Measurements from ENCODE around the gene MYB. TPM values are rescaled to one million over a fixed set of nuclear protein-coding genes. Genes with fewer than 3 reads are reported as not detected.
"Not testable (repeated sequence)": the region's sequence is repeated elsewhere in the genome, so short reads cannot be mapped to it uniquely, and the experiment has no call there.

The MYB gene
- total RNA-seq, 1 donor from 2014 or later = 0.22 TPM

DNA sequence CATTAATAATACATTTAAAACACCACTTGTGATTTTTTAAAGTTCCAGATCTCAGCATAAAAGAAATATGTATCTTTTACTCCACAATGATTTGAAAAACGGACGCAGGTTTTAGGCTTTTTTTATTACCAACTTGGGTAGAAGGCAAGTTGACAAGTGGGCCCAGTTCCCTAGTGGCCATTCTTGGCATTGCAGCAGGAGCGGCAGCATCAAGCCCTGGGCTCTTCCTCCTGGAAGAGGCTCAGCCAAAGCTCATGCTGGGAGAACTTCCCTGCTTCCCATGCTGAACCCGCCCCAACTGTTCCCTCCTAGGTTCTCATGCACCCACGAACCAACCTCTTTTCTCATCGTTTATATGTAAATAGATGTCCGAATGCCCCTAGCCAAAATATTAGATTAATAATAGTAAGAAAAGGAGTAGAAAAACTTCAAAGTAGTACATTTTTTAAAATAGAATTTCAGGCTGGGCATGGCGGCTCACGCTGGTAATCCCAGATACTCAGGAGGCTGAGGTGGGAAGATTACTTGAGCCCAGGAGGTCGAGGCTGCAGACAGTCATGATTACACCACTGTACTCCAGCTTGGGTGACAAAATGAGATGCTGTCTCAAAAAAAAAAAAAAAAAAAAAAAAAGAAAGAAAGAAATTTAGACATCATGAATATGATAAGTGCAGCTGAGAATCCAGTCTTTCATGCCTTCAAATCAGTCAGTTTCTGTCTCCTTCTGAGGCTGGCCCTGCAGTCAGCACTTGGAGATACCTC, 18.2 kb upstream of the MYB start:
- no peak for ATAC-seq
- intact Hi-C loops (cut with DNase I) = no loop called here
- peak; percentile 63 for DNase-seq (ENCODE audit: low spot score)

DNA sequence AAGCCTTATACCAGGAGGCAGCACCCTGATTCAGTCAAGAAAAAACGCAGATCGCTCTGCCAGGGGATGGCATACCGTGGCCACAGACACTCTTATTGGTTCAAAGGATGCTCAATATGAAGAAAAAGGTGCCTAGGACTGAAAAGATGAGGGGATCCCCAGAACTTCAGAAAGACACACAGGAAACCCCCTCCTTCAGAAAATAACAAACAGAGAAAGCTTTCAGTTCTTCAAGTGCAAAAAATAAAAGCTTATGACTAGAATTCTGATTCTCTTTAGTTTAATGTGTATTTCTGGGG, 17.7 kb upstream of the MYB start:
- intact Hi-C loops (cut with DNase I) = no loop called here
- no peak for DNase-seq (ENCODE audit: low spot score)
- ATAC-seq = no peak

DNA sequence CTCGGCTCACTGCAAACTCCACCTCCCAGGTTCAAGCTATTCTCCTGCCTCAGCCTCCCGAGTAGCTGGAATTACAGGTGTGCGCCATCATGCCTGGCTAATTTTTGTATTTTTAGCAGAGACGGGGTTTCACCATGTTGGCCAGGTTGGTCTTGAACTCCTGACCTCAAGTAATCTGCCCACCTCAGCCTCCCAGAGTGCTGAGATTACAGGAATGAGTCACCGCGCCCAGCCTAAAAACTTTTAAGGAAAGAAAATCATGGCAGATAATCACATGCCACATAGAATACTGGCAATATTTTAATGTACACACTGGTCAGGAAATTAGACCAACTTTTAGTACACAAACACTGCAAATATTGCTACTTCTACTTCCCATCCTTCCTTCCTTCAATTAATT, 16.7 kb upstream of the MYB start:
- ATAC-seq; intact Hi-C loops (cut with DNase I); DNase-seq (ENCODE audit: low spot score): not testable (repeated sequence)

DNA sequence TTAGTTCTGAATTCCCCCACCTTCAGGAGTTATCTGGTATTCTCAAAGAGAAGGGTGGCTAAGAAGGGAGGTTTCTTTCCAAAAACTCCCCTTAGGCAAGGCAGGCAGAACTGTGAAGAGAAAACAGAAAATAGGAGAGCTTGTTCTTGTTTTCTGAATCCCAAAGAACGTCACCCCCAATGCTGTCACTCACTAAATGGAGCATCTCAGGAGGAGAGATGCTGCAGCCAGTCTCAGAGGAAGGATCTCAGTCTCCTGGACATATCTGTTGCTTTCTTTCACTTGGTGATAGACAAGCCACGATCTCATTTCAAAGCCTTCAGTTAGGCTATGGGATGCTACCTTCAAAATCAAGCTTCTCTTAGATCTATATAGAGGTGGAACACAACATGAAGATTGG, 16.1 kb upstream of the MYB start:
- intact Hi-C loops (cut with DNase I) = no loop called here
- DNase-seq (ENCODE audit: low spot score) (no peak), ATAC-seq (no peak)

DNA sequence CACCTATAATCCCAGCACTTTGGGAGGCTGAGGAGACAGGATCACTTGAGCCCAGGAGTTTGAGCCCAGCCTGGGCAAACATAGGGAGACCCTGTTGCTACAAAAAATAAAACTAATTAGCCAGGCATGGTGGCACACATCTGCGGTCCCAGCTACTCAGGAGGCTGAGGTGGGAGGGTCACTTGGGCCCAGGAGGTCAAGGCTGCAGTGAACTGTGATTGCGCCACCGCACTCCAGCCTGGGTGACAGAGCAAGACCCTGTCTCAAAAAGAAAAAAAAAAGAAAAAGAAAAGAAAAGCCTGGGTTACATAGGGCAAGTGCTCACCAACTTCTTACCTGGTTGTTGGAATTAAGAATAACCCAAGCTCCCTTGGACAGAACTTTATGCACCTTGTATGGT, 14.6 kb upstream of the MYB start:
- DNase-seq (ENCODE audit: low spot score) (no peak), ATAC-seq (no peak)
- intact Hi-C loops (cut with DNase I) = no loop called here

DNA sequence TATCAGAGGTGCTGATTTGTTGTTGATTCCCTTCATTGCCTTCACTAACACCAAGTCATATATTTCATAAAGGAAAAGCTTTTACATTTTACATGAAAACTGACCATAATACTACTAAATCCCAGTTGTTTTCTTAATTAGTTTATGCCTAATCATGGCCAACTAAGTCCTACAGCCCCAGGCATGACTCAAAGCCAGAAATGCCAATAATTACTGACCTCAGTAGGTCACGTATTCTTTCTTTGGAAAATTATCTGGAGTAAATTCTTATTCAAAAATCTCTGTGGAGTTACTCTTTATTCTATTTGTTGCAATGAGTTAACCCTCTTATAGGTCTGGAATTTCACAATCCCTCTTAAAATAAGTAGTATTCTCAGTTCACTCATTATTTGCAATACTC, 13.5 kb upstream of the MYB start:
- DNase-seq (ENCODE audit: low spot score) = no peak
- intact Hi-C loops (cut with DNase I) = no loop called here
- no peak for ATAC-seq

DNA sequence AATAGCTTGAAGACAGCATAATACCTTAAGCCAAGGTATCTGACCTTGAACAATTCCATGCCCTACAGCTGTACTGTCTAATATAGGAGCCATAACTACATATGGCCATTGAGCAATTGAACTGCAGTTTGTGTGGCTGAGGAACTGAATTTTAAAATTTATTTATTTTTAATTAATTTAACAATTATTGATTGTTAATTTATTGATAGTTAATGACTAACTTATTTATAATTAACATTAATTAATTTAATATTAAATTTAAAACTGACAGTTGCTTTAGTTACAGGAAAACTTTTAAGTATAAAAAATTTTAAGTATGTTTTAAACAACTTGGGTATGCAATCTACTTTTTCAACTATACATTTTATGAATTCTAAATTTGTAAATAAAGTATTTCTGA, 12.3 kb upstream of the MYB start:
- no peak for DNase-seq (ENCODE audit: low spot score)
- no peak for ATAC-seq
- intact Hi-C loops (cut with DNase I) = no loop called here

DNA sequence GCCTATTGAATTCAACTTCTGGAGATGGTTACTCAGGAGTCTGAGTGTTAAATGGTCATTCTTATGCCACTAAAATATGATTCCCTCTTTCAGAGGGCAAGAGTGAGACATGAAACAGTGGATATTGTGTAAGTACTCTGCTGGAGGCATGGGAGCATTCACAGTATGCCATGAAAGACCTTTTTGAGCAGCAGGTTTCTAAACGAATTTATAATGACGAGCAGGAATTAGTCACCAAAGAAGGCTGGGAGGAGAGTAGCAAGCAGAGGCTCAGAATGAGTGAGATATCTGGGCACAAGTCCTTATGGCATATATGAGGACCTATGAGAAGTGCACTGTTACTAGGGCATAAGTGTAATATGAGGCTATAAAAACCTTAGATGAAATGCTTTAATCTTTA, 10.9 kb upstream of the MYB start:
- DNase-seq (ENCODE audit: low spot score) = no peak
- intact Hi-C loops (cut with DNase I) = no loop called here
- ATAC-seq = no peak

DNA sequence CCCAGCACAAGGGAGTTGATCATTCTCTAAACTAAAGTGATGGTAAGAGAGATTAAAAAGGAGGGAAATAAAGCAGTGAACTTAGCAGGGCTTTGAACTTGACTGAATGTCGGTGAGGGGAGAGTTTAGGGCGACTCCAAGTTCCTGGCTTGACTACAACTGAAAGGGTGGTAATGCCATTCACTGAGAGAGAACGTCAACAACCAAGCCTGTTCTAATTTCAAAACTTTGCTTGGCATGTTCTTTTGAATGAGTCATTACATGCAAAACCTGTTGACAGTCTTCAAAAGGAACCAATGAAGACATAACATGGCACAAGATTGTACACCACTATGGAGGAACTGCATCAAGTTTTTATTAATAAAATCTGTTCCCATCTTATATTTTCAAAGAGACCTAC, 10.3 kb upstream of the MYB start:
- DNase-seq (ENCODE audit: low spot score) (no peak), ATAC-seq (no peak)
- intact Hi-C loops (cut with DNase I) = no loop called here

DNA sequence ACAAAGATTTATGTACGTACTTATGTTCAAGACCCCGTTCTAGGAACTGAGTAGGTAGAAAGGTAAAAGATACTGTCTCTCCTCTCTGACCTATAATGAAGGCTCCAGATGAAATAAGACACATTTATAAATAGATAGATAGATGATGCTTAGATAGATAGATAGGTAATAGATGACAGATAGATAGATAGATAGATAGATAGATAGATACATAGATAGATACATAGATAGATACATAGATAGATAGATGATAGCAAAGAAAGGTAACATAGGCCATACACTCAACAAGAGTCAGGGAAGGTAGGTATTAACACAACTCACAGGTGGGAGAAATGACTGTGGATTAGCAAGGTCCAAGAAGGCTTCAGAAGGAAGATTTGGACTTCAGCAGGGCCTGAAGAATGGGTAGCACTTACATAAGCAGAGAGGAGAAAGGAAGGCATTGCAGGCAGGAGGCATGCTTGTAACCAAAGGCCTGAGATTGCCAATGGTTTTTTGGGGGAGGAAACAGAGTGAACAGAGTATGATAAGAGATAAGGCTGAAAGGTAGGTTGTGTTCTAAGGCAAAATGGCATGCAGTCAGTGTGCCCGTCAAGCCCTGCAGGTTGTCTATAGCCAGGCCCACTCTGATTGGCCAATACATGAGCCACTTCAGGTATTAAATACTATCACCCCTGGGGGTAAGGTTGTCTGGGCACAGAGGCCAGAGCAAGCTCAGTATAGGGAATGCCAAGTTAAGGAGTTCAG, 7.7 kb upstream of the MYB start:
- intact Hi-C loops (cut with DNase I) = no loop called here
- DNase-seq (ENCODE audit: low spot score) = no peak
- ATAC-seq = no peak

DNA sequence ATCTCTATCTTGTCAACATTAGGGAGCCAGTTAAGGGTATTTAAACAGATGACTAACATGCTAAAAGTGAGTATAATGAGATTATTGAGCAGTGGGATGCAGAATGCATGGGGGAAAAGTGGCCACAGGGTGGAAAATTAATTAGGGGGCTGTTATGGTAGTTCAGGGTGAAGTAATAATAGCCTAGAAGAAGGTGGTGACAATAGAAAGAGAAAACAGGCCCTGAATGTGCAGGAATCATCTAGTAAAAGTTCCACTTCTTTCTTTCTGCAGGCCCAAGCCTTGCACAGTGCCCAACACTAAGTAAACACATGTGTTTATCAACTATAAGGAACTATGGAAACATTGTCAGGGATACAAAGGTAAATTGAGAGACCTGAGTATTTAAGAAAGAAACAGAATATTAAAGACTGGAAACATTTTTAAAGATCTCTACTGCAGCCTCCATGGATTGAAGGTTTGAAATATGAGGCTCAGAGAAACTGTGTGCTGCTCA, 7.1 kb upstream of the MYB start:
- ATAC-seq = no peak
- no peak for DNase-seq (ENCODE audit: low spot score)
- intact Hi-C loops (cut with DNase I) = no loop called here

DNA sequence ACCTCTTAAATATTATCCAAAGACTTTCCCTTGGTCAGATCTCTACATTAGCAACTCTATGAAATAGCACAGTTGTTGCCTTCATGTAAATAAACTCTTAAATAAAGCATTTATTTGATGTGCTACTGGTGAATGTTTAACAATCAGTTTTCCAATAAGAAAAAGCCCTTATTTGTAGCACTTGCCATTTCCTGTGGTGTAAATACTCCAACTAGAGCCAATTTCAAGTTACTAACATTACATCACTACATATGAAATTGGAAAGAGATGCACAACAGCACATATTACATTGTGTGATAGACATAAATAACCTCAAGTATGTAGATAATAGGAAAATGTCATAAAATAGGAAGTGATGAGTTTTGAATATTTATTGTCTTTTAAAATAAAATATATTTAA, 5.0 kb upstream of the MYB start:
- DNase-seq (ENCODE audit: low spot score) = no peak
- no peak for ATAC-seq
- intact Hi-C loops (cut with DNase I) = no loop called here

DNA sequence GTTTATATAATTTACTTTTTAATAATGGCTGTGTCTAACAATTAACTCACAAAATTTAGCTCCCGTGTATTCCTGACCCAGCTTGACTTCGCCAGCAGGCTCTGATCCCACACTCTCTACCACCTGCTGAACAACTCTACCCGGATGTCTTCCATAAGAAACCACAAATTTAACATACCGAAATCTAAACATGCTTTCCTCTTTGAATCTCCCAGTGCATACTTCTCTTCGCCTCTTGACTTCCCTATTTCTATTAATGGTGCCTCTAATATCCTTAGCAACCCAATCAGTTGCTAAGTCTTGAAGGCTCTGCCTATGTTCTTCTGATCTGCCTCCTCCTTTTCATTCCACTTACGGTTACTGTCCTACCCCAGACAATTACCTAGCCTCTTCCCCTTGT, 4.6 kb upstream of the MYB start:
- intact Hi-C loops (cut with DNase I) = no loop called here

DNA sequence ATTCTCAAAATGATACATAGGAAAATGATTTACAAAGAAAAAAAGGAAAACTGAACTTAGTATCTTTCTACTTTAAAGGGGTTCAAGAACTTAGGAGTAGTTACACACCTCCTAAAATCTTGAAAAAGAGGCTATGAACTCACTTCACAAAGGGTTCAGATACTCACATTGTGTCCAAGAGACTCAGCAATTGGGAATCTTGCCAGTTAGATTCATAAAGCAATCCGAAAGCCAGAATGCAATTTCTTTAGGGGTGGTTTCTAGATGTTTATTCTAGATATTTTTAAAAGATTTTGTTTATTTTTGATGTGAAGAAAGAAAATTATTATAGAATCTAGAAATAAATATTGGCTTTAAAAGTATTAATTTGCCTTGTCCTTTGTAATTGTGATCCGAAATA, 1.7 kb upstream of the MYB start:
- DNase-seq (ENCODE audit: low spot score) (no peak), ATAC-seq (no peak)
- intact Hi-C loops (cut with DNase I) = no loop called here

More for the DNA sequence above, 4.6 kb upstream of the MYB start:
- no peak for ATAC-seq
- DNase-seq (ENCODE audit: low spot score) = no peak

DNA sequence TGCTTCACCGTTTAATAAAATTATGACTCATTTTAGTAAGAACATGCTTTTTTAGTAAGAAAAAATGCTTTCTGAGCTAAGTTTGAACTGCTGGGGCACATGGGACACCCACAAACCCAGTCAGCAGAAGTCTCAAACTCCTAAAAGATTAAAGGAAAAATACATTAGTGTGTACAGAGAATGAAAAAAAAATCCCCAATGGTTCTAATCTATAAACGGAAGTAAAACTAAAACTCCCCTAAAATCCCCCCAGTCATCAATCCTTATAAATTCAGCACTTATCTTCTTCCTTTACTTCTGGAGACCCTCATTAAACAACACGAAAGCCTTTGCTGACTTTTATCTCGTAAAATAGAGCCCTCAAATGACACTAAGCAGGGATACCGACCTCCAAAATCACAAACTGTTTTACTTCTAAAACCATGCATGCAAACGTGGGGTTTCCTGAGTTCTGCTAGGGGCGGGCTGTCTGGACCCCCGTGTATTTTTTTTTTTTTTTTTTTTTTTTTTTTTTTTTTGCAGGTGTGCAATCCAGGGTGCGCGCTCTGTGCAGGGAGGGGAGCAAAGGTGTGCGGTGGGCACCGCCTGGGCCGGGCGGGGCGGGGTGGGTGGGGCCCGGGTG, 1.1 kb upstream of the MYB start:
- intact Hi-C loops (cut with DNase I) = no loop called here
- ATAC-seq = no peak
- DNase-seq (ENCODE audit: low spot score) = no peak

DNA sequence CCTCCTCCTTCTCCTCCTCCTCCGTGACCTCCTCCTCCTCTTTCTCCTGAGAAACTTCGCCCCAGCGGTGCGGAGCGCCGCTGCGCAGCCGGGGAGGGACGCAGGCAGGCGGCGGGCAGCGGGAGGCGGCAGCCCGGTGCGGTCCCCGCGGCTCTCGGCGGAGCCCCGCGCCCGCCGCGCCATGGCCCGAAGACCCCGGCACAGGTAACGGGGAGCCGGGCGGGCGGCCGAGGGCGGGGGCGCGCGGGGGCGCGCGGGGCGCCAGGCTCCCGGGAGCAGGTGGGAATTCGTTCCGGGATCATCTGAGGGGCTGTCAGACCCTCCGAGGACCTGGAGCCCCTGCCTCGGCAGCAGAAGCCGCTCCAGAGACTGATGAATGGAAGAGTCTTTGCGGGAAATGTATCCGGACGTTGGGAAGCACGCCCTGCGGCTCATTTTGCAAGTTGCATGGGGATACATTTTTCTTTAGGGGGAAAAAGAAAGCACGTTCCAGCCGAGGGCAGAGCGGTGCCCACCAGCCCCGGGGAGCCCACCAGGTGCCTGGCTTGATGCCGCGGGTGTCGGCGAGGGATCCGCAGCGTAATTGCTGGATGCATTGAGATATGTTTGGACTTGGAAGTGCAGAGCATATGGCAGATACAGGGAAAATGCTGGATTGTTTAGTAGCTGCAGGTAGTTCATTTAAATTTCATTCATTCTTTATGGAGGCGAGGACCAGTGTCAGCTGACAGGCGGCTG, 394 bp downstream of the MYB start:
- DNase-seq (ENCODE audit: low spot score) (no peak), ATAC-seq (no peak)
- intact Hi-C loops (cut with DNase I) = no loop called here

DNA sequence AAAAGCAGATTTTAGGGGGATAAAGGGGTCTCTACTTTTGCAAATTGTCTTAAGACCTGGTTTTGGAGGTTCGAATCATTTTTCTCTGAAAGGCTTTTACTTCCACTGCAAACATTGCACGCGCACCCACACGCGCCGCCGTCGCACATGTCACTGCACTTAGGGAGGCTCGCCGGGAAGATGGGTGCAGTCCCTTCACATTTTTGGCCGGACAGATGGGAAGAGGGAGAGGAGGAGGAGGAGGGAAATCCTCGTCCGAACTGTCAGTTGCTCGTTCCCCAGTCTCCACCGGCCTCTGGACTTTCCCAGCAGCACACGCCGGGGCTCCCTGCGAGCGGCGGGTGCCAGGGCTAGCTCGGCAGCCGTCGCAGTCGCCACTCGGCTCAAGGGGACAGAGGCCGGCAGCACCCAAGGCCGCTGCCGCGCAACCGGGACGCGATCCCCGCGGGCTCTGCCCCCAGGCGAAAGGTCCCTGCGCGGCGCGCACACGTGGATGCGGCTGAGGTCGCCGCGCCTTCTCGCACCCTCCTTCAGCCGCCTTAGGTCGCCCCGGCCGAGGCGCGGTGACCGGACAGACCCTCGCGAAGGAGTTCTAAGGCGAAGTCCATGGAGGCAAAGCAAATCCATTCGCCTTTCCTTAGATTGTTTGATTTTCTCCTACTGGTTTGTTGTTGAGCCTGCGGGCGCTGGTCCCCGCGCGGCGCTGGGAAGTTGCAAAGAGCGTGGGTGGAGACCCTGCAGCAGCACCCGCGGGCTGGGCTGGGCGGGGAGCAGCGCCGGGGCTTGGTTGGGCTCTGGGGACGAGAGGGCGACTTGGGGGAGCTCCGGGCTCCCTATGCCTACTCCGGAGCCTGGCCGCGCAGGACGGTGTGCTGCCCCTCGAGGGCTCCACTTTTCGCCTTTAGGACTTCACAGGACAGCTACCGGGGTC, 1.2 kb downstream of the MYB start:
- DNase-seq (ENCODE audit: low spot score) (no peak), ATAC-seq (no peak)
- intact Hi-C loops (cut with DNase I) = no loop called here

DNA sequence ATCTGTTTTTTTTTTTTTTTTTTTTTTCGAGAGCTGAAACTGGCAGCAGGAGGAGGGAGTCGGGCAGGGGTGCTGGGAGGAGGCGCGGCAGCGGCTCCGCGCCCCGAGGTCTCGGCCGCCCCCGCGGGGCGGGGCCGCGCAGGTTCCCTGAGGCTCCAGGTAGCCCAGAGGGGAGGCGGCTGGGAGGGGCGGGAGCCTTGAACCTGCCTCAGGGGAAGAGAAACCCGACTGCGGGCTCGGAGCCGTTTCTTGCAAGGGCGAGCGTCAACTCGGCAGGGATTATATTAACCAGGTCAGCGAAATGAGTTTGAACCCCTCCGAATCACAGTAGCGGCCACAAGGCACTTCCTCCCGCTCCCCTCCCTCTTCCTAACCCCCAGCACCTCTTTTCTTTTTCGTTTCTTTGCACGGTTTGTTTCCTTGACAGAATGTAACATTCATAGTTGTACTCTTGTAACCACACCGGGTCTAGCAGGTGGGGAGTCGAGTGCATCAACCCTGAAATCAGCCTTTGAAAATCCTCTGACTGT, 2.0 kb downstream of the MYB start:
- ATAC-seq (no peak), DNase-seq (ENCODE audit: low spot score) (no peak)
- intact Hi-C loops (cut with DNase I) = no loop called here

Data from sciatic nerve (tissue), 2 donors.